HG02840 (cell line): Measurements from ENCODE around the gene RFC5.
"Not testable (repeated sequence)": the region's sequence is repeated elsewhere in the genome, so short reads cannot be mapped to it uniquely, and the experiment has no call there.

ENCODE experiments used
- ATAC-seq: cut with Tn5 transposase; IDR thresholded peaks from one replicate; pipeline ENCODE4 v1.9.1; 2021; ENCODE audit warnings: mild to moderate bottlenecking, moderate library complexity, moderate number of reproducible peaks; ENCODE audit not compliant: unreplicated experiment, low FRiP score

The RFC5 gene, protein sequence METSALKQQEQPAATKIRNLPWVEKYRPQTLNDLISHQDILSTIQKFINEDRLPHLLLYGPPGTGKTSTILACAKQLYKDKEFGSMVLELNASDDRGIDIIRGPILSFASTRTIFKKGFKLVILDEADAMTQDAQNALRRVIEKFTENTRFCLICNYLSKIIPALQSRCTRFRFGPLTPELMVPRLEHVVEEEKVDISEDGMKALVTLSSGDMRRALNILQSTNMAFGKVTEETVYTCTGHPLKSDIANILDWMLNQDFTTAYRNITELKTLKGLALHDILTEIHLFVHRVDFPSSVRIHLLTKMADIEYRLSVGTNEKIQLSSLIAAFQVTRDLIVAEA

GRCh38 chr12:118016424-118017264 is at the start of gene RFC5:
RFC5 (plus strand) TSS chr12:118016703; CDS start chr12:118016828, 125 bp downstream.
- ATAC-seq, result peak; percentile 99

DNA sequence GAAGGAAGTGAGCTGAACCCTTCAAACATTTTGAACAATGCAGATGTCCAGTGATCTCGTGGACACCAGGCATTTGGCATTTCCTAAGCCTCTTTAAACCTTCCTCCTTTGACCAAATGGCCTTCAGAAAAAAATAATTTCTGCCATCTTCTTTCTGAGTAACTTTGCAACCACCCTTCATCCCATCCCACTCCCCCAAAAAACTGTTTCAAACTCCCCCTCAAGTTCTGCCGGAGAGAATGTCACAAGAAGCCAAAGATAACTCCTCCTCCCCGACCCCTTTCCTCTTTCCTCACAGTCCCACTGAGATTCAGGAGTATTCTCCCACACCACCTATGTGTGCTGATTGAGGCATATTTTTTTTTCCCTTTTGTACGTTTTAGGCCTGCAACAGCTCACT is 49.5 kb upstream of the RFC5 start:
- ATAC-seq, result no peak

GRCh38 chr12:117967512-117967911 is 49.0 kb upstream of the RFC5 start:
- no peak for ATAC-seq

DNA sequence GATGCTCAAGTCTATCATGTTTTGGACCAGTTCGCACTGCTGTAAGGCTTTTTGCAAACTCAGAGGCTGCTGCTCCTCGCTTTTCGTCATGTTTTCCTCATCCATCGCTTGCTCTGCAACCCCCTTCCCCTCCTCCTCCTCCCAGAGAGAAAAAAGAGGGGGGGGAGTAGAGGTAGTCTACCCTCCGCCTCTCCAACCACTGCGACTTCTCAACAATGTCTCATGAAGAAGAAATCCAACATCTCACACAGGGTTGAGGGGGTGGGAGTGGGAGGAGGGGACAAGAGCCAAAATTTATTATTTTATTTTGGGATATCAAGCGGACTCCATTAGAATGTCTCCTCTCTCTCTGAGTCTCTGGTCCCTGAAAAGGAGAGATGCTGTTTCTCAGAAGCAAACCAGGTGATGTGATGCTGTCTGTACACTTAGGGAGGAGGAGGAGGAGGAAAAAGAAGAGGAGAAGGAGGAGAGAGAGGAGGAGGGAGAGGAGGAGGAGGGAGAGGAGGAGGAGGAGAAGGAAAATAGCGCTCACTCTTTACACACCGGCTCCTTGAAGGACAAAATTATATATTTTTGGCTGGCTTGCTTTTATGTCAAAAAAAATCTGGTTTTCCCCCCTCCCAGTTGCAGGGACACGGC is 48.2 kb upstream of the RFC5 start:
- no peak for ATAC-seq

DNA sequence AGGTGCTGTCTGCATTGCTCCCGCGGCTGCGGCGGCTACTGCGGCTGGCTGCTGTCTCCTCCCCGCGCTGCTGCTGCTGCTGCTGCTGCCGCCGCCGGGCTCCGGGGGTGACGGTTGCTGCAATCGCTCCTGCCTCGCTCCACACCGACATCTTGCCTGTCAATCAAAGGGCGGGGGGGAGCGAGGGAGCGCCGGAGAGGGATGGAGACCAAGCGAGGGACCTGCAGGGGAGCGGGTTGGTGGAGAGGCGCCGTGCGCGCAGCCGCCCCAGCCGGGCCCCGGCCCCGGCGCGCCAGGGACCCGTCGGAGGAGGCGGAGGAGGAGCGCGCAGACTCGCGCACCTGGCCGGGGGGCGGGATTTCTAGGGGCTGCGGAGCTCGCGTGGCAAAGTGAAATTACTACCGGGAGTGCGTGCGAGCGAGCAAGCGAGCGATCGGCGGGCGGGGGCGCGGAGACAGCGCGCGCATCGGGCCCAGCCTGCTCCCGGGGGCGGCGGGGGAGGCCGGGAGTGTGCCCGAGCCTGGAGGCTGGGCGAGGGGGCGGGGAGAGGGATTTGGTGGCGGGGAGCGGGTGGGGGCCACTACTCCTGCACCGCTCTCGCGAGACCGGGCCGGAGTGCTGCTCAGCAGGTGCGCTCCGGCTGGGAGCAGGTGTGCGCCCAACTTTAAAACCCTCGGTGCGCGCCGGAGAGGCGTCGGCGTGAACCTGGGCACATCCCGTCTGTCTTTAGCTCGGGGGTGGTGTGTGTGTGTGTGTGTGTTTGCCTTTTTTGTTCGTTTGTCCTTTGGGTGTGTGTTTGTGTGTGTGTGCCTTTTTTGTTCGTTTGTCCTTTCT is 47.5 kb upstream of the RFC5 start, which contains the start of gene KSR2:
Gene KSR2, minus strand, starts transcription at position 165 of the 834 bp plus-strand sequence. CDS start 735 bp downstream, outside the sequence.
- ATAC-seq, result no peak

- ATAC-seq, result no peak
Measured at GRCh38 chr12:117970334-117970733, 46.2 kb upstream of the RFC5 start.

- no peak for ATAC-seq
Measured at GRCh38 chr12:117972301-117972700, 44.2 kb upstream of the RFC5 start.

DNA sequence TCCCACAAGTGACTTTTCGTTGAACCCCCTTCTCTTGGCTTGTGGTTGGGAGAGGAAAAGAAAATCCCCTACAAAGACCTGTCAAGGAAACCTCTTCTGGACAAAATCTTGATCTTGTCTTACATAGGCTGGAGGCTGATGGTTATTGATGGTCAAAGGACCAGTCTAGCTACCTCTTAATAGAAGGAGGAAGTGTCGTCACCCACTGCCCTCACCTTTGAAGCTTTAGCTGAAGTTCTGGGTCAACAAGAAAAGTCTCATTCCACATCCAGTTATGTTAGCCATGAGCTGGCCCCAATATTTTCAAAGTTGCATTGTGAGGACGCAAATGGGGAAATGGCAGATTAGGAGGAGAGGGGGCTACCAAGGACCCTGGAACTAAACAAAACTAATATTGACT is 41.5 kb upstream of the RFC5 start:
- ATAC-seq, result no peak

- ATAC-seq, result no peak
Measured at GRCh38 chr12:117977373-117977772, 39.1 kb upstream of the RFC5 start.

GRCh38 chr12:117980616-117981015 is 35.9 kb upstream of the RFC5 start:
- no peak for ATAC-seq

- ATAC-seq, result no peak
Measured at GRCh38 chr12:117981267-117981666, 35.2 kb upstream of the RFC5 start.

DNA sequence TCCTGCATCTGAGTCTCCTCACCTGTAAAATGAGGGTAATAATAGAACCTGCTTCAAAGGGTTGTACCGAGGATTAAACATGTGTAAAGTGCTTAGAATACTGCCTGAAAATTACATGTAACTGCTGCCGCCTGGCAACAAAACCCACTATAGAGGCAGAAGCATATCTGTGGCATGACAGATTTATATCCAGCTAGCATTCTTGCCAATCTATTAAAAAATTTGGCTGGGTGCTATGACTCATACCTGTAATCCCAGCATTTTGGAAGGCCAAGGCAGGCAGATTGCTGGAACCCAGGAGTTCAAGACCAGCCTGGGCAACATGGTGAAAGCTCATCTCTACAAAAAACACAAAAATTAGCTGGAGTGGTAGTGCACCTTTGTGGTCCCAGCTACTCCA is 31.3 kb upstream of the RFC5 start:
- no peak for ATAC-seq

- no peak for ATAC-seq
Measured at GRCh38 chr12:117986705-117987469, 29.6 kb upstream of the RFC5 start.

- ATAC-seq, result no peak
Measured at GRCh38 chr12:117994551-117995438, 21.7 kb upstream of the RFC5 start.

DNA sequence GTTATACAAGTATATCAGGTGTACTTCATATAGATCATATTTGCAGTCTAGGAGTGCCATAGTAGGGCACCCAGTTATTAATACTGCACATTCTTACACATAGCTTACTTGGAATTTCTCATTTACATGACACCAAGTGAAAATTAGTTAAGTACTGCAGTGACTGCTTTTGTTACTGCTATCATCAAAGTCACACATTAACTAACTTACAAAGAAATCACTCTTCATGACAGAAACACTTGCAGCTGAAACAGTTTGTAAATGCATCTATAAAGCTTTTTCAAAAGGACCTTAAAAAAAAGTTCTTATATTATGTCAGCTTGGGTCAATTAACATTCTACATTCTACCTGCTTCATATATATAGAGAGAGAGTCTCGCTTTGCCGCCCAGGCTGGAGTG is 17.8 kb upstream of the RFC5 start:
- no peak for ATAC-seq

DNA sequence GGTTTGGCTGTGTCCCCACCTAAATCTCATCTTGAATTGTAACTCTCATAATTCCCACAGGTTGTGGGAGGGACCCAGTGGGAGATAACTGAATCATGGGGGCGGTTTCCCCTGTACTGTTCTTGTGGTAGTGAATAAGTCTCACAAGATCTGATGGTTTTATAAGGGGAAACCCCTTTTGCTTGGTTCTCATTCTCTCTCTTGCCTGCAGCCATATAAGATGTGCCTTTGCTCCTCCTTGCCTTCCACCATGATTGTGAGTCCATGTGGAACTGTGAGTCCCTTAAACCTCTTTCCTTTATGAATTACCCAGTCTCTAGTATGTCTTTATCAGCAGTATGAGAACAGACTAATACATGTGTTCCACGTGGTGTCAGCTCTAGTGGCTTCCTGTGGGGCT is 16.7 kb upstream of the RFC5 start:
- ATAC-seq, result not testable (repeated sequence)

- no peak for ATAC-seq
Measured at GRCh38 chr12:118010903-118011302, 5.6 kb upstream of the RFC5 start.

DNA sequence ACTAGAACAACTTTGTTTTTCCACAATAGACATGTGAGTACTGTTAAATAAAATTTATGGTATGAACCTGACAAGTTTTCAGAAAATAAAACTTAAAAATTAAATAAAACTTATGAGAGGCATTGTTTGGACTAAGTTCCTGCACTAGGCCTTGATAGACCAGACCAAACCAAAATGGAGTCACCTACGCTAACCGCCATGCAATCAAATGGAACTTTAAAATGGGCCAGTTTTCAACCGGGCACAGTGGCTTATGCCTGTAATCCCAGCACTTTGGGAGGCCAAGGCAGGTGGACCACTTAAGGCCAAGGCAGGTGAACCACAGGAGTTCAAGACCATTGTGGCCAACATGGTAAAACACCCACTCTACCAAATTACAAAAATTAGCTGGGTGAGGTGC is 5.1 kb upstream of the RFC5 start:
- ATAC-seq, result no peak

DNA sequence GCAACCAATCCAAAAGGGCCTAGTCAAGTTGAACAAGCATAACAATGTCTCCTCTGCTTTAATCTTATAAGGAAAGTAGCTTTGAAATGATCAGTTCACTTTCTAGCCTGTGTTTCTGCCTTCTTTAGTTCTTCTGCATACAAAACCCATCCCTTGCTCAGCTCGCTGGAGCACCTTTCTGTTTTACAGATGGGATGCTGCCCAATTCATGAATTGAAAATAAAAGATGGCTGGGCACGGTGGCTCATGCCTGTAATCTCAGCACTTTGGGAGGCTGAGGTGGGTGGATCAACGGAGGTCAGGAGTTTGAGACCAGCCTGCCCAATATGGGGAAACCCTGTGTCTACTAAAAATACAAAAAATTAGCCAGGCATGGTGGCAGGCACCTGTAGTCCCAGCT is 4.5 kb upstream of the RFC5 start:
- ATAC-seq, result no peak
